GM23338 (cell line): ENCODE measurements around the gene FOXP1. TPM values are rescaled to one million over a fixed set of nuclear protein-coding genes. Genes with fewer than 3 reads are reported as not detected.

Experiments used
- ATAC-seq: fragments of 200-7000 bp; cut with Tn5 transposase; 3 replicates; pipeline ENCODE4 v1.9.1; 2020
- DNase-seq: peaks from one replicate; pipeline ENCODE4 v3.0.0-alpha.2; 2015; ENCODE audit warnings: low spot score
- H2AFZ ChIP-seq: fragments of 200-600 bp; sonication (generic); 2 replicates; pipeline ENCODE4 v1.8.0; 2016; ENCODE audit warnings: antibody characterized with exemption, mild to moderate bottlenecking, moderate library complexity
- H3F3A ChIP-seq: fragments of 200-600 bp; sonication (generic); replicated peaks from 2 replicates; pipeline ENCODE4 v1.8.0; 2017; ENCODE audit warnings: antibody characterized with exemption, mixed run types, low read depth
- H3K27ac ChIP-seq: fragments of 200-600 bp; sonication (generic); 2 replicates; pipeline ENCODE4 v1.6.1; 2016; ENCODE audit warnings: low read depth
- H3K27me3 ChIP-seq: fragments of 200-600 bp; sonication (generic); 2 replicates; pipeline ENCODE4 v1.8.0; 2016; ENCODE audit warnings: mild to moderate bottlenecking, mixed run types, moderate library complexity; ENCODE audit not compliant: insufficient read depth
- H3K36me3 ChIP-seq: fragments of 200-600 bp; sonication (generic); 2 replicates; pipeline ENCODE4 v1.8.0; 2016; ENCODE audit warnings: mild to moderate bottlenecking; ENCODE audit not compliant: insufficient read depth
- H3K4me1 ChIP-seq: fragments of 200-600 bp; sonication (generic); 2 replicates; pipeline ENCODE4 v1.8.0; 2016; ENCODE audit warnings: mild to moderate bottlenecking, moderate library complexity; ENCODE audit not compliant: insufficient read depth
- H3K4me2 ChIP-seq: fragments of 200-600 bp; sonication (generic); 2 replicates; pipeline ENCODE4 v1.7.1; 2017; ENCODE audit warnings: mixed run types
- H3K4me3 ChIP-seq: fragments of 200-600 bp; sonication (generic); 2 replicates; pipeline ENCODE4 v1.6.1; 2016; ENCODE audit warnings: mixed run types
- H3K79me2 ChIP-seq: fragments of 200-600 bp; sonication (generic); replicated peaks from 2 replicates; pipeline ENCODE4 v1.8.0; 2017; ENCODE audit warnings: mild to moderate bottlenecking; ENCODE audit not compliant: insufficient read depth
- H3K9me2 ChIP-seq: fragments of 200-600 bp; sonication (generic); 2 replicates; pipeline ENCODE4 v1.8.0; 2017; ENCODE audit not compliant: insufficient read depth
- H4K20me1 ChIP-seq: fragments of 200-600 bp; sonication (generic); replicated peaks from 2 replicates; pipeline ENCODE4 v1.8.0; 2017; ENCODE audit warnings: mild to moderate bottlenecking; ENCODE audit not compliant: insufficient read depth
- H3K27ac Mint-ChIP-seq: 2 replicates; pipeline ENCODE4 v1.8.0; 2020; ENCODE audit warnings: inconsistent platforms, mild to moderate bottlenecking, moderate library complexity, mixed read lengths
- H3K27me3 Mint-ChIP-seq: 3 replicates; pipeline ENCODE4 v1.8.0; 2022; ENCODE audit warnings: low read depth, mild to moderate bottlenecking, moderate library complexity, mixed read lengths, inconsistent platforms; ENCODE audit not compliant: insufficient read depth, poor library complexity
- H3K36me3 Mint-ChIP-seq: 3 replicates; pipeline ENCODE4 v1.8.0; 2021; ENCODE audit warnings: low read depth, mild to moderate bottlenecking, inconsistent platforms, moderate library complexity, mixed read lengths
- H3K4me1 Mint-ChIP-seq: 3 replicates; pipeline ENCODE4 v1.8.0; 2020; ENCODE audit warnings: mild to moderate bottlenecking, inconsistent platforms, mixed read lengths
- H3K4me3 Mint-ChIP-seq: 3 replicates; pipeline ENCODE4 v1.8.0; 2021; ENCODE audit warnings: moderate library complexity, mild to moderate bottlenecking, inconsistent platforms, mixed read lengths
- H3K9me3 Mint-ChIP-seq: 3 replicates; pipeline ENCODE4 v1.8.0; 2020; ENCODE audit warnings: moderate library complexity, mild to moderate bottlenecking, inconsistent platforms, mixed read lengths
- CREB1 ChIP-seq: fragments of 250-450 bp; sonication (Bioruptor Pico); IDR thresholded peaks from 2 replicates; pipeline ENCODE4 v1.5.0; 2020; ENCODE audit warnings: low read depth, mild to moderate bottlenecking, moderate library complexity
- CTCF ChIP-seq, 2 experiments: fragments of 200-600 bp in 1 of 2; sonication (generic) in 1 of 2; conservative IDR thresholded peaks; 2 replicates each; pipeline versions ENCODE4 v1.5.1 to v1.6.1; 2016 to 2017; ENCODE audit warnings: antibody characterized with exemption in 2 of 2, low read depth in 2 of 2, mild to moderate bottlenecking in 2 of 2, moderate library complexity in 1 of 2
- ETS1 ChIP-seq: IDR thresholded peaks from 2 replicates; pipeline ENCODE4 v1.6.1; 2016; ENCODE audit warnings: antibody characterized with exemption
- EZH2 ChIP-seq: fragments of 200-600 bp; sonication (generic); IDR thresholded peaks from one replicate; pipeline ENCODE4 v1.8.0; 2017; ENCODE audit warnings: antibody characterized with exemption, mild to moderate bottlenecking, low read depth; ENCODE audit not compliant: unreplicated experiment
- EZH2phosphoT487 ChIP-seq: fragments of 200-600 bp; sonication (generic); IDR thresholded peaks from one replicate; pipeline ENCODE4 v1.8.1; 2018; ENCODE audit warnings: antibody characterized with exemption; ENCODE audit not compliant: unreplicated experiment
- NANOG ChIP-seq: IDR thresholded peaks from 2 replicates; pipeline ENCODE4 v1.6.1; 2016; ENCODE audit warnings: antibody characterized with exemption, borderline replicate concordance
- POLR2AphosphoS5 ChIP-seq: IDR thresholded peaks from 2 replicates; pipeline ENCODE4 v1.6.1; 2016; ENCODE audit warnings: antibody characterized with exemption, low read depth
- REST ChIP-seq: IDR thresholded peaks from one replicate; pipeline ENCODE4 v1.6.1; 2018; ENCODE audit warnings: antibody characterized with exemption; ENCODE audit not compliant: unreplicated experiment
- STAT1 ChIP-seq: IDR thresholded peaks from one replicate; pipeline ENCODE4 v1.6.1; 2016; ENCODE audit warnings: antibody characterized with exemption; ENCODE audit not compliant: unreplicated experiment
- ZNF114 ChIP-seq: fragments of 250-450 bp; sonication (Bioruptor Pico); IDR thresholded peaks from 2 replicates; pipeline ENCODE4 v1.5.0; 2020; ENCODE audit warnings: mild to moderate bottlenecking, moderate library complexity
- ZNF331 ChIP-seq: fragments of 250-450 bp; sonication (Bioruptor Pico); IDR thresholded peaks from 2 replicates; pipeline ENCODE4 v1.5.0; 2020; ENCODE audit warnings: low read depth, mild to moderate bottlenecking, moderate library complexity
- ZNF462 ChIP-seq: fragments of 250-450 bp; sonication (Bioruptor Pico); IDR thresholded peaks from 2 replicates; pipeline ENCODE4 v1.5.0; 2020; ENCODE audit warnings: mild to moderate bottlenecking, moderate library complexity
- polyA plus RNA-seq: library from polyadenylated mRNA; unstranded; fragments of >200 nt; fragmentation: Nextera tagmentation; extraction: Ambion mirVana; gene quantifications from 2 replicates; pipeline ENCODE4 v1.2.1, GENCODE V29; 2016
- total RNA-seq: library from RNA; depleted of rRNA; stranded (reverse); fragments of >200 nt; shearing (Covaris generic); gene quantifications from 2 replicates; pipeline ENCODE4 v1.2.3, GENCODE V29; 2014

Gene FOXP1
- total and polyA plus RNA-seq, 2 experiments from 2014 or later, result 32.9 to 35.5 TPM

- TF ChIP-seq CTCF (conservative IDR thresholded peaks at IDR 0.05; ENCODE audit: low read depth in 2 of 2), result no peak
- TF ChIP-seq ZNF114 (CRISPR knock-in tag), result no peak
- no peak for TF ChIP-seq EZH2phosphoT487
- TF ChIP-seq ZNF331 (CRISPR knock-in tag), result no peak
- no peak for TF ChIP-seq ETS1
- TF ChIP-seq CREB1, result no peak
- no peak for TF ChIP-seq REST
Observed at GRCh38 chr3:71185733-71186455, 397.6 kb downstream of the FOXP1 start (continued).

GRCh38 chr3:71184252-71184651, 399.3 kb downstream of the FOXP1 start:
- Histone ChIP-seq H3K4me1 (no peaks in the 10 kb centered on the region; the same call in 1 of the 2 replicates), H2AFZ (no peak overlapping the region), H3K36me3 (no peaks in the 10 kb centered on the region), H3K27me3 (no peaks in the 10 kb centered on the region), H3K9me2 (peaks cover 4% of the 10 kb centered on the region; the same call in 1 of the 2 replicates), H3K4me2 (no peak overlapping the region), H3K27ac (no peak overlapping the region), H3F3A (no peaks in the 10 kb centered on the region), H4K20me1 (no peaks in the 10 kb centered on the region), H3K4me3 (no peak overlapping the region), H3K79me2 (no peaks in the 10 kb centered on the region)
- H3K27me3 Mint-ChIP-seq, result peaks cover 2% of the 10 kb centered on the region
- peaks cover 3% of the 10 kb centered on the region; the same call in 2 of the 3 replicates for H3K36me3 Mint-ChIP-seq
- no peak overlapping the region for H3K27ac Mint-ChIP-seq
- ATAC-seq (no peak), DNase-seq (no peak)
- H3K4me1 Mint-ChIP-seq, result peaks cover 13% of the 10 kb centered on the region; the same call in 2 of the 3 replicates
- no peak overlapping the region for H3K4me3 Mint-ChIP-seq
- H3K9me3 Mint-ChIP-seq, result no peaks in the 10 kb centered on the region
- TF ChIP-seq POLR2AphosphoS5 (no peak), EZH2phosphoT487 (no peak), NANOG (no peak), ZNF462 (CRISPR knock-in tag) (no peak), STAT1 (no peak), EZH2 (no peak)
